Endodermal cell (in vitro differentiated cells): ENCODE results near the gene NXF2. TPM values are rescaled to one million over a fixed set of nuclear protein-coding genes. Genes with fewer than 3 reads are reported as not detected.
A peak's percentile ranks its signal among the peaks of the same experiment; 100 is the strongest.

ENCODE experiments used
- DNase-seq: peaks from one replicate; pipeline ENCODE4 v3.0.0-alpha.2; 2017
- H3K27ac ChIP-seq: 2 replicates; pipeline ENCODE4 v1.5.1; 2013; ENCODE audit warnings: mild to moderate bottlenecking, low read depth, low read length, moderate library complexity
- H3K27me3 ChIP-seq: 2 replicates; pipeline ENCODE4 v1.6.1; 2013; ENCODE audit warnings: mild to moderate bottlenecking, low read length, moderate library complexity; ENCODE audit not compliant: insufficient read depth, control insufficient read depth, poor library complexity, severe bottlenecking
- H3K36me3 ChIP-seq: 2 replicates; pipeline ENCODE4 v1.7.0; 2013; ENCODE audit warnings: mild to moderate bottlenecking, low read length, moderate library complexity; ENCODE audit not compliant: control insufficient read depth, insufficient read depth
- H3K4me1 ChIP-seq: one replicate; pipeline ENCODE4 v1.7.0; 2013; ENCODE audit warnings: low read length; ENCODE audit not compliant: control insufficient read depth, insufficient read depth
- H3K4me3 ChIP-seq: 2 replicates; pipeline ENCODE4 v1.5.1; 2013; ENCODE audit warnings: mild to moderate bottlenecking, low read length, moderate library complexity
- H3K9ac ChIP-seq: 2 replicates; pipeline ENCODE4 v1.6.1; 2013; ENCODE audit warnings: mild to moderate bottlenecking, low read length, moderate library complexity; ENCODE audit not compliant: poor library complexity, severe bottlenecking; ENCODE audit errors: extremely low read depth
- H3K9me3 ChIP-seq: 2 replicates; pipeline ENCODE4 v1.6.1; 2013; ENCODE audit warnings: mild to moderate bottlenecking, low read length, moderate library complexity; ENCODE audit not compliant: control insufficient read depth
- H3K27ac Mint-ChIP-seq: 2 replicates; pipeline ENCODE4 v1.8.0; 2020; ENCODE audit warnings: mixed read lengths
- H3K27me3 Mint-ChIP-seq: 2 replicates; pipeline ENCODE4 v1.8.0; 2021; ENCODE audit warnings: mild to moderate bottlenecking, mixed read lengths; ENCODE audit not compliant: insufficient read depth
- H3K36me3 Mint-ChIP-seq: 2 replicates; pipeline ENCODE4 v1.8.0; 2020; ENCODE audit warnings: low read depth, mixed read lengths
- H3K4me1 Mint-ChIP-seq: 2 replicates; pipeline ENCODE4 v1.8.0; 2020; ENCODE audit warnings: mixed read lengths
- H3K4me3 Mint-ChIP-seq: 2 replicates; pipeline ENCODE4 v1.8.0; 2020; ENCODE audit warnings: mild to moderate bottlenecking, moderate library complexity, mixed read lengths
- H3K9me3 Mint-ChIP-seq: 2 replicates; pipeline ENCODE4 v1.8.0; 2020; ENCODE audit warnings: mild to moderate bottlenecking, mixed read lengths
- CTCF ChIP-seq: fragments of 200-600 bp; sonication (generic); conservative IDR thresholded peaks from 2 replicates; pipeline ENCODE4 v1.5.0; 2021; ENCODE audit warnings: antibody characterized with exemption, mild to moderate bottlenecking
- WGBS, 2 experiments: methylation state at CpG; one replicate each; pipeline versions ENCODE4 v1.1.5 to v1.1.7; 2013; ENCODE audit warnings: missing lambda C conversion rate in 2 of 2, mixed read lengths in 1 of 2; ENCODE audit not compliant: insufficient coverage in 1 of 2, insufficient read length in 1 of 2; 5-methylcytosine and 5-hydroxymethylcytosine counted together
- total RNA-seq, 2 donors: library from RNA; stranded (reverse); fragmentation: NEBNext Ultra II Directional in 1 of 2; extraction: Animal tissue kit (Norgen Biotek cat#: 25700) in 1 of 2; gene quantifications; 2 replicates in 1 of 2; 3 replicates in 1 of 2; pipeline ENCODE4 v1.2.1, GENCODE V29; 2021

Gene NXF2
- total RNA-seq, 2 donors from 2014 or later, result 0.62 to 0.75 TPM

- no peaks in the 10 kb centered on the region for H3K36me3 Mint-ChIP-seq
- no peaks in the 10 kb centered on the region for H3K27me3 Mint-ChIP-seq
- WGBS, 2 experiments, result 90% methylated on average over 3 of the region's 4 CpGs; no CpG with 5 or more reads in 1 of the 2 experiments
- H3K4me1 Mint-ChIP-seq, result no peaks in the 10 kb centered on the region
- Histone ChIP-seq H3K4me1 (no peaks in the 10 kb centered on the region), H3K36me3 (no peaks in the 10 kb centered on the region), H3K27me3 (no peaks in the 10 kb centered on the region), H3K9ac (no peak overlapping the region), H3K27ac (no peak overlapping the region), H3K4me3 (no peak overlapping the region), H3K9me3 (no peaks in the 10 kb centered on the region)
- H3K27ac Mint-ChIP-seq, result no peak overlapping the region
- H3K9me3 Mint-ChIP-seq, result peaks cover 32% of the 10 kb centered on the region
- no peak overlapping the region for H3K4me3 Mint-ChIP-seq
- no peak for DNase-seq
- no peak for TF ChIP-seq CTCF
These were observed 91.2 kb downstream of the NXF2 start for GRCh38 chrX:102338162-102338561.

GRCh38 chrX:102339312-102340298 lies 92.6 kb downstream of the NXF2 start:
- WGBS, 2 experiments, result 79 to 100% methylated on average over 1 to 14 of the region's 19 CpGs
- no peak for TF ChIP-seq CTCF
- H3K27ac Mint-ChIP-seq, result no peak overlapping the region
- Histone ChIP-seq H3K27me3 (no peaks in the 10 kb centered on the region), H3K27ac (no peak overlapping the region), H3K36me3 (no peaks in the 10 kb centered on the region), H3K4me3 (no peak overlapping the region), H3K9me3 (no peaks in the 10 kb centered on the region), H3K4me1 (no peaks in the 10 kb centered on the region), H3K9ac (no peak overlapping the region)
- no peaks in the 10 kb centered on the region for H3K27me3 Mint-ChIP-seq
- H3K36me3 Mint-ChIP-seq, result no peaks in the 10 kb centered on the region
- H3K4me1 Mint-ChIP-seq, result no peaks in the 10 kb centered on the region
- peaks cover 33% of the 10 kb centered on the region for H3K9me3 Mint-ChIP-seq
- H3K4me3 Mint-ChIP-seq, result no peak overlapping the region
- peak; percentile 87 for DNase-seq

- no peaks in the 10 kb centered on the region for H3K27me3 Mint-ChIP-seq
- Histone ChIP-seq H3K4me3 (no peak overlapping the region), H3K27ac (no peak overlapping the region), H3K36me3 (no peaks in the 10 kb centered on the region), H3K4me1 (no peaks in the 10 kb centered on the region), H3K9ac (no peak overlapping the region), H3K27me3 (no peaks in the 10 kb centered on the region), H3K9me3 (no peaks in the 10 kb centered on the region)
- no peak overlapping the region for H3K4me3 Mint-ChIP-seq
- WGBS, 2 experiments, result 60% methylated on average over 1 of the region's 2 CpGs; no CpG with 5 or more reads in 1 of the 2 experiments
- H3K9me3 Mint-ChIP-seq, result peaks cover 33% of the 10 kb centered on the region
- no peak overlapping the region for H3K27ac Mint-ChIP-seq
- no peaks in the 10 kb centered on the region for H3K36me3 Mint-ChIP-seq
- TF ChIP-seq CTCF, result peak; percentile 48
- no peaks in the 10 kb centered on the region for H3K4me1 Mint-ChIP-seq
- no peak for DNase-seq
These were observed 94.9 kb downstream of the NXF2 start for GRCh38 chrX:102341867-102342266.
